Esophagus squamous epithelium (tissue), 5 donors: Measurements from ENCODE around the gene RAB14. TPM values are rescaled to one million over a fixed set of nuclear protein-coding genes. Genes with fewer than 3 reads are reported as not detected.

ENCODE experiments used
- DNase-seq: peaks from one replicate; lab custom pipeline; 2025; lab: John Stamatoyannopoulos, UW
- H3K27ac ChIP-seq, 4 donors: fragments of 200-600 bp; sonication (generic); one replicate each; pipeline ENCODE4 v1.5.1; 2016 to 2019; ENCODE audit warnings: mild to moderate bottlenecking in 1 of 4
- H3K27me3 ChIP-seq, 4 donors: fragments of 200-600 bp; sonication (generic); 1 replicate in 3 of 4; 2 replicates in 1 of 4; pipeline versions ENCODE4 v1.5.1 to v1.6.0; 2017 to 2021; ENCODE audit warnings: antibody characterized with exemption in 1 of 4
- H3K36me3 ChIP-seq, 3 donors: fragments of 200-600 bp; sonication (generic); one replicate each; pipeline ENCODE4 v1.5.1; 2016 to 2019
- H3K4me1 ChIP-seq, 3 donors: fragments of 200-600 bp; sonication (generic); one replicate each; pipeline ENCODE4 v1.5.1; 2017 to 2019
- H3K4me3 ChIP-seq, 4 donors: fragments of 200-600 bp; sonication (generic); 1 replicate in 3 of 4; 2 replicates in 1 of 4; pipeline ENCODE4 v1.5.1; 2016 to 2019; ENCODE audit warnings: mild to moderate bottlenecking in 2 of 4, moderate library complexity in 1 of 4
- H3K9me3 ChIP-seq, 3 donors: fragments of 200-600 bp; sonication (generic); one replicate each; pipeline ENCODE4 v1.5.1; 2016 to 2019
- CTCF ChIP-seq, 6 experiments: fragments of 450-650 bp in 4 of 6; fragments of 200-600 bp in 2 of 6; sonication (generic) in 2 of 6; IDR thresholded peaks; one replicate each; pipeline ENCODE4 v1.5.1; 2016 to 2019; ENCODE audit warnings: antibody characterized with exemption in 6 of 6, mild to moderate bottlenecking in 4 of 6, moderate library complexity in 4 of 6
- POLR2A ChIP-seq, 4 donors: fragments of 450-650 bp; IDR thresholded peaks; one replicate each; pipeline ENCODE4 v1.6.1; 2017; ENCODE audit warnings: antibody characterized with exemption in 4 of 4, mild to moderate bottlenecking in 4 of 4, moderate library complexity in 3 of 4
- WGBS, 2 donors: methylation state at CpG; one replicate each; pipeline ENCODE4 v1.1.5; 2018; 5-methylcytosine and 5-hydroxymethylcytosine counted together
- intact Hi-C: fragments of 100-400 bp; cut with DNase I; formaldehyde crosslinking; loops from one replicate; pipeline ENCODE4 v1.15.0; 2022
- total RNA-seq, 4 donors: library from RNA; depleted of rRNA; stranded (reverse); fragments of >200 nt; gene quantifications; one replicate each; pipeline ENCODE4 v1.1.0, GENCODE V29; 2016
- donor health status: DM: yes; HTN: yes; CAD: no.

Gene RAB14
- total RNA-seq, 4 donors from 2014 or later: 36.7 to 56.5 (median 42.8) TPM

GRCh38 chr9:121216271-121216805 lies 14.7 kb upstream of the RAB14 start:
- 72 to 86% methylated on average over 3 of the region's 3 CpGs for WGBS, 2 donors
- Histone ChIP-seq H3K4me1 (peaks cover 0 to 11% (median 5%) of the 10 kb centered on the region in 3 donors), H3K4me3 (no peak overlapping the region), H3K9me3 (no peaks in the 10 kb centered on the region), H3K27ac (no peak overlapping the region), H3K27me3 (no peaks in the 10 kb centered on the region), H3K36me3 (peaks cover 0 to 11% (median 0%) of the 10 kb centered on the region in 3 donors)
- TF ChIP-seq POLR2A (IDR thresholded peaks at IDR 0.05) (no peak), CTCF (IDR thresholded peaks at IDR 0.05) (no peak)
- intact Hi-C loops: loop anchor here (10.0 kb wide), 1 partner anchor 88 kb away; no protein-coding TSS in a partner anchor
- DNase-seq: no peak

GRCh38 chr9:121214005-121214404 lies 12.3 kb upstream of the RAB14 start:
- no peak overlapping the region for H3K27ac ChIP-seq
- TF ChIP-seq POLR2A (IDR thresholded peaks at IDR 0.05) (no peak), CTCF (IDR thresholded peaks at IDR 0.05) (no peak)
- no peak overlapping the region for H3K4me3 ChIP-seq
- WGBS, 2 donors: 72 to 75% methylated on average over 2 of the region's 2 CpGs
- H3K36me3 ChIP-seq: peaks cover 0 to 24% (median 0%) of the 10 kb centered on the region in 3 donors
- DNase-seq: no peak
- intact Hi-C loops: loop anchor here (5.0 to 10.0 kb wide), 3 partner anchors 53 to 188 kb away; partner anchors contain the start of gene GSN
- no peaks in the 10 kb centered on the region for H3K9me3 ChIP-seq
- H3K27me3 ChIP-seq: no peaks in the 10 kb centered on the region
- H3K4me1 ChIP-seq: peaks cover 0 to 11% (median 5%) of the 10 kb centered on the region in 3 donors

GRCh38 chr9:121213136-121213806 lies 11.6 kb upstream of the RAB14 start:
- intact Hi-C loops: loop anchor here (5.0 to 10.0 kb wide), 3 partner anchors 54 to 189 kb away; partner anchors contain the start of gene GSN
- DNase-seq: peak; percentile 10
- Histone ChIP-seq H3K27me3 (no peaks in the 10 kb centered on the region), H3K4me1 (peaks cover 0 to 11% (median 5%) of the 10 kb centered on the region in 3 donors), H3K27ac (peak overlapping the region; percentile 41 to 74 (median 57)), H3K36me3 (peaks cover 0 to 26% (median 0%) of the 10 kb centered on the region in 3 donors), H3K4me3 (no peak overlapping the region), H3K9me3 (no peaks in the 10 kb centered on the region)
- 17 to 22% methylated on average over 9 of the region's 9 CpGs for WGBS, 2 donors
- TF ChIP-seq CTCF (IDR thresholded peaks at IDR 0.05) (peak; percentile 83 to 98 (median 96)), POLR2A (IDR thresholded peaks at IDR 0.05) (no peak)

DNA sequence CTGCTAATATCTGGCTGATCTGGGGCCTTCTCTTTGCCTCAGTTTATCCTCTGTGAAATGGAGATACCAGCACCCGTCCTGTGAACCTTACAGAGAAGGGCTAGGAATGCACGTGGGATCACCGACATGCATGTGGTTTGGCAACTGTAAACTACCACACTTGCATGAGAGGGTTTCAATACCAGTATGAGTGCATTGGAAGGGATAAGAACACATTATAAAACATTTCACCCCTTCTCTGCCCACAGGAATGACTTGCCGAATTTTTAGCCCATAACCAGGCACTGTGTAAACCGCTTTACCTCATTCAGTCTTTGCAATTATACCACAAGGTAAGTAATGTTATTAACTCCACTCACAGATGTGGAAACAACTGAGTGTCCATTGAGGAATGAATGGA lies 8.9 kb upstream of the RAB14 start:
- intact Hi-C loops: loop anchor here (5.0 to 10.0 kb wide), 3 partner anchors 57 to 192 kb away; partner anchors contain the start of gene GSN
- H3K4me3 ChIP-seq: no peak overlapping the region
- no peaks in the 10 kb centered on the region for H3K27me3 ChIP-seq
- H3K27ac ChIP-seq: no peak overlapping the region
- peaks cover 0 to 11% (median 5%) of the 10 kb centered on the region in 3 donors for H3K4me1 ChIP-seq
- H3K36me3 ChIP-seq: peaks cover 0 to 15% (median 0%) of the 10 kb centered on the region in 3 donors
- no peak for TF ChIP-seq POLR2A (IDR thresholded peaks at IDR 0.05)
- no peak for TF ChIP-seq CTCF (IDR thresholded peaks at IDR 0.05)
- H3K9me3 ChIP-seq: no peaks in the 10 kb centered on the region
- no peak for DNase-seq
- WGBS, 2 donors: 89 to 93% methylated on average over 5 of the region's 5 CpGs

DNA sequence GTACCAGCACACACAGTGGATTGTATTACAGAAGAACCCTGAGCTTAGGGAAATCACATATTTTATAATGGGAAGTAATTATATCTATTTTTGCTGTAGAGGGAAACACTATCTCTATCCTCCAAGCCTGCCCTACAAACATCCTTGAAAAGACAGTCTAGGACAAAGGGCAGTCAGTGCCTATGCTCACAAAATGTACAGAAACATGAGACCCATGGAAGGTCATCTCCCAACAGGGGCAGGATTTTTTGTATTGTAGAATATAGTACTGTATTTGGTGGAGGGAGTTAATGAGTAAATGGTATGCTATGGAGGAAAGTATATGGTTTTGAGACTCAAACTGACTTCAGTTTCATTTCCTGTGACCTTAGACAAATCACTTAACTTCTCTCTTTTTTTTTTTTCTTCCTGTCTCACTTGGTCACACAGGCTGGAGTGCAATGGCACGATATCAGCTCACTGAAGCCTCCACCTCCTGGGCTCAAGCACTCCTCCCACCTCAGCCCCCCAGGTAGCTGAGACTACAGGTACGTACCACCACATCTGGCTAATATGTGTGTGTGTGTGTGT lies 5.8 kb upstream of the RAB14 start:
- TF ChIP-seq CTCF (IDR thresholded peaks at IDR 0.05) (no peak), POLR2A (IDR thresholded peaks at IDR 0.05) (no peak)
- no peak for DNase-seq
- H3K27ac ChIP-seq: no peak overlapping the region
- peaks cover 0 to 15% (median 0%) of the 10 kb centered on the region in 3 donors for H3K36me3 ChIP-seq
- H3K4me3 ChIP-seq: no peak overlapping the region
- no peaks in the 10 kb centered on the region for H3K9me3 ChIP-seq
- H3K4me1 ChIP-seq: peaks cover 0 to 4% (median under 1%) of the 10 kb centered on the region in 3 donors
- intact Hi-C loops: no loop called here
- 43 to 78% methylated on average over 1 to 2 of the region's 2 CpGs for WGBS, 2 donors
- no peaks in the 10 kb centered on the region for H3K27me3 ChIP-seq
